ENCODE measurements around the gene LRRK2. TPM values are rescaled to one million over a fixed set of nuclear protein-coding genes. Genes with fewer than 3 reads are reported as not detected.

Gene LRRK2
- total RNA-seq, 4 donors from 2014 or later: 29.6 to 38.5 (median 32.3) TPM

GRCh38 chr12:40216516-40217288 is 8.1 kb upstream of the LRRK2 start:
- TF ChIP-seq EP300 (IDR thresholded peaks at IDR 0.05): no peak
- TF ChIP-seq CTCF (IDR thresholded peaks at IDR 0.05): no peak
- no peak for TF ChIP-seq POLR2A (IDR thresholded peaks at IDR 0.05)
- Histone ChIP-seq H3K27ac (no peak overlapping the region), H3K27me3 (no peaks in the 10 kb centered on the region), H3K4me1 (peaks cover 0 to 3% (median 0%) of the 10 kb centered on the region in 4 donors), H3K9me3 (peaks cover 0 to 7% (median 0%) of the 10 kb centered on the region in 4 donors), H3K36me3 (no peaks in the 10 kb centered on the region), H3K4me3 (no peak overlapping the region)
- no peak for DNase-seq (ENCODE audit: low spot score in 2 of 2)

GRCh38 chr12:40219760-40220159 is 5.0 kb upstream of the LRRK2 start:
- H3K36me3 ChIP-seq: no peaks in the 10 kb centered on the region
- H3K27me3 ChIP-seq: no peaks in the 10 kb centered on the region
- peaks cover 0 to 21% (median 3%) of the 10 kb centered on the region in 4 donors for H3K4me1 ChIP-seq
- no peaks in the 10 kb centered on the region for H3K9me3 ChIP-seq
- H3K27ac ChIP-seq: no peak overlapping the region
- TF ChIP-seq EP300 (IDR thresholded peaks at IDR 0.05): no peak
- TF ChIP-seq CTCF (IDR thresholded peaks at IDR 0.05): no peak
- no peak for TF ChIP-seq POLR2A (IDR thresholded peaks at IDR 0.05)
- H3K4me3 ChIP-seq: no peak overlapping the region
- DNase-seq (ENCODE audit: low spot score in 2 of 2): no peak

GRCh38 chr12:40222247-40222646 is 2.5 kb upstream of the LRRK2 start:
- no peak overlapping the region for H3K27ac ChIP-seq
- H3K4me3 ChIP-seq: no peak overlapping the region
- H3K9me3 ChIP-seq: no peaks in the 10 kb centered on the region
- H3K36me3 ChIP-seq: no peaks in the 10 kb centered on the region
- no peaks in the 10 kb centered on the region for H3K27me3 ChIP-seq
- TF ChIP-seq POLR2A (IDR thresholded peaks at IDR 0.05): no peak
- no peak for TF ChIP-seq EP300 (IDR thresholded peaks at IDR 0.05)
- TF ChIP-seq CTCF (IDR thresholded peaks at IDR 0.05): no peak
- peaks cover 0 to 22% (median 3%) of the 10 kb centered on the region in 4 donors for H3K4me1 ChIP-seq
- DNase-seq (ENCODE audit: low spot score in 2 of 2): no peak
- WGBS, 2 donors: 87 to 91% methylated on average over 2 of the region's 2 CpGs

GRCh38 chr12:40223646-40224045 is 1.2 kb upstream of the LRRK2 start:
- Histone ChIP-seq H3K27ac (peak overlapping the region; percentile 96 to 99 (median 98)), H3K4me3 (peak overlapping the region; percentile 77 to 91 (median 78)), H3K4me1 (peaks cover 0 to 33% (median 3%) of the 10 kb centered on the region in 4 donors), H3K27me3 (no peaks in the 10 kb centered on the region), H3K9me3 (no peaks in the 10 kb centered on the region), H3K36me3 (no peaks in the 10 kb centered on the region)
- no peak for DNase-seq (ENCODE audit: low spot score in 2 of 2)
- no peak for TF ChIP-seq EP300 (IDR thresholded peaks at IDR 0.05)
- TF ChIP-seq POLR2A (IDR thresholded peaks at IDR 0.05): no peak
- TF ChIP-seq CTCF (IDR thresholded peaks at IDR 0.05): no peak

- WGBS, 2 donors: 15 to 20% methylated on average over 12 of the region's 12 CpGs
- Histone ChIP-seq H3K27me3 (no peaks in the 10 kb centered on the region), H3K4me3 (peak overlapping the region; percentile 77 to 91 (median 78)), H3K36me3 (no peaks in the 10 kb centered on the region), H3K4me1 (peaks cover 0 to 50% (median 3%) of the 10 kb centered on the region in 4 donors), H3K9me3 (no peaks in the 10 kb centered on the region), H3K27ac (peak overlapping the region; percentile 96 to 99 (median 98))
- no peak for DNase-seq (ENCODE audit: low spot score in 2 of 2)
- TF ChIP-seq POLR2A (IDR thresholded peaks at IDR 0.05): no peak
- no peak for TF ChIP-seq CTCF (IDR thresholded peaks at IDR 0.05)
- TF ChIP-seq EP300 (IDR thresholded peaks at IDR 0.05): no peak
Observed at GRCh38 chr12:40225337-40225983, 663 bp downstream of the LRRK2 start.
